IMR-90 (cell line): ENCODE data around the gene ELAVL1. TPM values are rescaled to one million over a fixed set of nuclear protein-coding genes. Genes with fewer than 3 reads are reported as not detected.

Source experiments
- ATAC-seq: fragments of 200-7000 bp; cut with Tn5 transposase; 2 replicates; pipeline ENCODE4 v1.9.1; 2020; ENCODE audit warnings: low read depth, mild to moderate bottlenecking, moderate library complexity
- BruUV-seq: library from RNA; stranded (reverse); fragments of 400-500 nt; replicated peaks from 2 replicates; lab custom pipeline; 2021; lab: Mats Ljungman, UMichigan
- CTCF ChIA-PET: fragments of 300-600 bp; formaldehyde crosslinking; extraction: SDS; loops from one replicate; lab custom pipeline; 2021; ENCODE audit warnings: antibody characterized with exemption; lab: Yijun Ruan, JAX
- POLR2A ChIA-PET: fragments of 300-600 bp; sonication (Branson Sonifier 250); formaldehyde crosslinking; loops from one replicate; lab custom pipeline; 2022; ENCODE audit warnings: antibody characterized with exemption; ENCODE audit not compliant: unreplicated experiment; lab: Charles Lee
- DNase-seq: peaks from one replicate; pipeline ENCODE4 v3.0.0; 2013
- H2AFZ ChIP-seq: replicated peaks from 2 replicates; pipeline ENCODE3; 2013; ENCODE audit warnings: low read length, mild to moderate bottlenecking; ENCODE audit not compliant: poor library complexity
- H2AK5ac ChIP-seq: 2 replicates; pipeline ENCODE4 v1.6.1; 2013; ENCODE audit warnings: low read depth, low read length, inconsistent platforms
- H2AK9ac ChIP-seq: replicated peaks from 2 replicates; pipeline ENCODE3; 2013; ENCODE audit warnings: mild to moderate bottlenecking, low read depth, low read length, moderate library complexity; ENCODE audit not compliant: poor library complexity
- H2BK120ac ChIP-seq: 2 replicates; pipeline ENCODE4 v1.6.1; 2013; ENCODE audit warnings: low read depth, low read length, inconsistent platforms
- H2BK15ac ChIP-seq: 3 replicates; pipeline ENCODE4 v1.6.1; 2013; ENCODE audit warnings: low read depth, low read length, inconsistent platforms
- H2BK20ac ChIP-seq: 2 replicates; pipeline ENCODE4 v1.6.1; 2013; ENCODE audit warnings: low read depth, mild to moderate bottlenecking, inconsistent platforms, low read length, moderate library complexity
- H2BK5ac ChIP-seq: 2 replicates; pipeline ENCODE4 v1.6.1; 2013; ENCODE audit warnings: mild to moderate bottlenecking, low read depth, low read length, inconsistent platforms; ENCODE audit not compliant: poor library complexity, severe bottlenecking
- H3K14ac ChIP-seq: replicated peaks from 2 replicates; pipeline ENCODE4 v1.6.1; 2013; ENCODE audit warnings: low read depth, low read length, inconsistent platforms
- H3K18ac ChIP-seq: 2 replicates; pipeline ENCODE4 v1.6.1; 2013; ENCODE audit warnings: low read depth, low read length, control low read depth
- H3K23ac ChIP-seq: 2 replicates; pipeline ENCODE4 v1.6.1; 2013; ENCODE audit warnings: low read depth, low read length, inconsistent platforms
- H3K27ac ChIP-seq: 2 replicates; pipeline ENCODE4 v1.5.1; 2013; ENCODE audit warnings: mild to moderate bottlenecking, control low read depth, low read length; ENCODE audit not compliant: insufficient read depth
- H3K27me3 ChIP-seq: 2 replicates; pipeline ENCODE4 v1.6.1; 2013; ENCODE audit warnings: low read length; ENCODE audit not compliant: control insufficient read depth, insufficient read depth
- H3K36me3 ChIP-seq: 2 replicates; pipeline ENCODE4 v1.6.1; 2013; ENCODE audit warnings: low read length, mixed read lengths; ENCODE audit not compliant: control insufficient read depth, insufficient read depth
- H3K4ac ChIP-seq: 2 replicates; pipeline ENCODE4 v1.6.1; 2013; ENCODE audit warnings: low read depth, low read length, inconsistent platforms
- H3K4me1 ChIP-seq: 2 replicates; pipeline ENCODE4 v1.6.1; 2013; ENCODE audit warnings: low read length, mixed read lengths; ENCODE audit not compliant: control insufficient read depth, insufficient read depth
- H3K4me2 ChIP-seq: 2 replicates; pipeline ENCODE4 v1.6.1; 2013; ENCODE audit warnings: low read depth, mild to moderate bottlenecking, control low read depth, low read length, moderate library complexity
- H3K4me3 ChIP-seq: 2 replicates; pipeline ENCODE4 v1.5.1; 2013; ENCODE audit warnings: low read depth, mild to moderate bottlenecking, control low read depth, low read length, moderate library complexity; ENCODE audit not compliant: insufficient read depth
- H3K56ac ChIP-seq: 2 replicates; pipeline ENCODE4 v1.6.1; 2013; ENCODE audit warnings: low read length, inconsistent platforms; ENCODE audit not compliant: insufficient read depth; ENCODE audit errors: extremely low read depth
- H3K79me1 ChIP-seq, 2 experiments: 2 replicates each; pipeline ENCODE4 v1.6.1; 2013; ENCODE audit warnings: low read length in 2 of 2, inconsistent platforms in 1 of 2, low read depth in 1 of 2
- H3K9ac ChIP-seq: 2 replicates; pipeline ENCODE4 v1.6.1; 2013; ENCODE audit warnings: low read depth, low read length, control low read depth
- H3K9me1 ChIP-seq: 2 replicates; pipeline ENCODE4 v1.6.1; 2013; ENCODE audit warnings: low read length, inconsistent platforms; ENCODE audit not compliant: insufficient read depth
- H3K9me3 ChIP-seq: 2 replicates; pipeline ENCODE4 v1.6.1; 2013; ENCODE audit warnings: low read length; ENCODE audit not compliant: control insufficient read depth, insufficient read depth
- H4K20me1 ChIP-seq: 2 replicates; pipeline ENCODE4 v1.6.1; 2013; ENCODE audit warnings: low read length, inconsistent platforms; ENCODE audit not compliant: insufficient read depth
- H4K5ac ChIP-seq: 2 replicates; pipeline ENCODE4 v1.6.1; 2013; ENCODE audit warnings: mild to moderate bottlenecking, low read depth, low read length, control low read depth
- H4K8ac ChIP-seq, 2 experiments: 2 replicates each; pipeline ENCODE4 v1.6.1; 2013; ENCODE audit warnings: low read depth in 2 of 2, low read length in 2 of 2, control low read depth in 1 of 2, inconsistent platforms in 1 of 2
- H4K91ac ChIP-seq: 2 replicates; pipeline ENCODE4 v1.6.1; 2013; ENCODE audit warnings: low read depth, low read length, inconsistent platforms; ENCODE audit not compliant: insufficient read depth
- BHLHE40 ChIP-seq: fragments of 150-350 bp; IDR thresholded peaks from 2 replicates; pipeline ENCODE4 v1.6.1; 2016; ENCODE audit warnings: mild to moderate bottlenecking, low read depth, low read length
- CEBPB ChIP-seq: IDR thresholded peaks from 2 replicates; pipeline ENCODE4 v1.6.1; 2012; ENCODE audit warnings: low read depth, low read length, improper control_type of control experiment
- CHD1 ChIP-seq: IDR thresholded peaks from 2 replicates; pipeline ENCODE4 v1.6.1; 2012; ENCODE audit warnings: low read depth, low read length, improper control_type of control experiment
- CTCF ChIP-seq: conservative IDR thresholded peaks from 2 replicates; pipeline ENCODE4 v1.5.1; 2012; ENCODE audit warnings: mild to moderate bottlenecking, low read depth, low read length, improper control_type of control experiment
- MAZ ChIP-seq: IDR thresholded peaks from 2 replicates; pipeline ENCODE4 v1.6.1; 2012; ENCODE audit warnings: low read depth, mild to moderate bottlenecking, low read length, improper control_type of control experiment, moderate library complexity, borderline replicate concordance
- MXI1 ChIP-seq: IDR thresholded peaks from 2 replicates; pipeline ENCODE4 v1.6.1; 2012; ENCODE audit warnings: low read depth, mild to moderate bottlenecking, low read length, moderate library complexity, borderline replicate concordance
- POLR2A ChIP-seq: IDR thresholded peaks from 2 replicates; pipeline ENCODE4 v1.6.1; 2012; ENCODE audit warnings: mild to moderate bottlenecking, low read depth, low read length
- RAD21 ChIP-seq: IDR thresholded peaks from 2 replicates; pipeline ENCODE4 v1.6.1; 2012; ENCODE audit warnings: low read length, improper control_type of control experiment
- RCOR1 ChIP-seq: IDR thresholded peaks from 2 replicates; pipeline ENCODE4 v1.6.1; 2012; ENCODE audit warnings: mild to moderate bottlenecking, low read length, improper control_type of control experiment; ENCODE audit not compliant: insufficient replicate concordance
- WGBS, 2 experiments: methylation state at CpG; one replicate each; pipeline versions ENCODE4 v1.1.5 to v1.1.7; 2013; ENCODE audit warnings: missing lambda C conversion rate in 2 of 2; ENCODE audit not compliant: insufficient read length in 1 of 2; ENCODE audit errors: extremely low coverage in 2 of 2; 5-methylcytosine and 5-hydroxymethylcytosine counted together
- dilution Hi-C: fragments of 300-500 bp; cut with HindIII; formaldehyde crosslinking; loops from one replicate; pipeline ENCODE4 v1.14.3; 2018; ENCODE audit warnings: low sequenced_read_pairs; ENCODE audit not compliant: unreplicated experiment
- in situ Hi-C: fragments of 300-500 bp; cut with MboI; formaldehyde crosslinking; loops from 3 replicates; pipeline ENCODE4 v1.14.3; 2019; ENCODE audit warnings: low sequenced_read_pairs, inconsistent platforms, mixed read lengths
- intact Hi-C: fragments of 100-400 bp; cut with micrococcal nuclease; formaldehyde crosslinking; loops from 2 replicates; pipeline ENCODE4 v1.10.0; 2022
- polyA plus RNA-seq, 3 experiments: library from polyadenylated mRNA; depleted of rRNA; stranded (reverse); fragments of >200 nt; gene quantifications; 2 replicates each; pipeline ENCODE4 v1.2.3, GENCODE V29; 2012; ENCODE audit warnings: low replicate concordance in 1 of 3
- total RNA-seq: library from RNA; depleted of rRNA; stranded (reverse); fragments of >200 nt; gene quantifications from 2 replicates; pipeline ENCODE4 v1.2.3, GENCODE V29; 2012

The ELAVL1 gene
- total and polyA plus RNA-seq, 2 of the 4 experiments (the other 2 are of a cell fraction) = 55.6 to 59.0 TPM

GRCh38 chr19:7931221-7932061 is 74.0 kb downstream of the ELAVL1 start:
- POLR2A ChIA-PET = no interaction called here

More at GRCh38 chr19:7931221-7932061, 74.0 kb downstream of the ELAVL1 start:
- Histone ChIP-seq H3K18ac (no peak overlapping the region), H4K20me1 (peaks cover 15% of the 10 kb centered on the region), H2BK15ac (no peak overlapping the region), H3K27me3 (no peaks in the 10 kb centered on the region), H3K56ac (no peak overlapping the region), H3K4me1 (peaks cover 18% of the 10 kb centered on the region), H3K9me1 (peaks cover 9% of the 10 kb centered on the region; the same call in 1 of the 2 replicates), H4K91ac (no peak overlapping the region), H2BK20ac (no peak overlapping the region), H2AK5ac (no peak overlapping the region), H2AK9ac (no peak overlapping the region), H2AFZ (no peak overlapping the region), H3K9ac (no peak overlapping the region), H2BK120ac (no peak overlapping the region), H3K14ac (no peak overlapping the region), H4K5ac (no peak overlapping the region), H3K9me3 (no peaks in the 10 kb centered on the region), H3K4ac (no peak overlapping the region), H3K23ac (no peak overlapping the region), H4K8ac (no peak overlapping the region), H3K4me2 (no peak overlapping the region), H3K27ac (no peak overlapping the region), H2BK5ac (no peak overlapping the region), H3K4me3 (no peak overlapping the region), H3K79me1 (peaks cover 7 to 21% of the 10 kb centered on the region in 2 experiments; a peak in 2 of 4 replicates), H3K36me3 (peaks cover 53% of the 10 kb centered on the region)
- no TSS peak for BruUV-seq
- DNase-seq (no peak), ATAC-seq (no peak)
- dilution Hi-C loops = no loop called here
- in situ Hi-C loops = no loop called here
- intact Hi-C loops = no loop called here
- no peak for TF ChIP-seq CEBPB
- TF ChIP-seq BHLHE40 = no peak
- no peak for TF ChIP-seq RAD21
- TF ChIP-seq CTCF = no peak
- no peak for TF ChIP-seq MXI1
- TF ChIP-seq RCOR1 = no peak
- TF ChIP-seq CHD1 = no peak
- no peak for TF ChIP-seq MAZ
- TF ChIP-seq POLR2A = no peak
- 94% methylated on average over 7 of the region's 36 CpGs; no CpG with 5 or more reads in 1 of the 2 experiments for WGBS, 2 experiments
- CTCF ChIA-PET = interaction anchor here (0.7 to 1.5 kb wide), 2 partner anchors 11 to 12 kb away, joined by 5 read pairs; partner anchors contain the start of genes SNAPC2 and TIMM44
